M059J (cell line): Measurements from ENCODE around the gene USE1. TPM values are rescaled to one million over a fixed set of nuclear protein-coding genes. Genes with fewer than 3 reads are reported as not detected.
A peak's percentile ranks its signal among the peaks of the same experiment; 100 is the strongest.
"Not testable (repeated sequence)": the region's sequence is repeated elsewhere in the genome, so short reads cannot be mapped to it uniquely, and the experiment has no call there.

Experiments
- DNase-seq: peaks from one replicate; pipeline ENCODE4 v3.0.0-alpha.2; 2012; ENCODE audit warnings: low read depth
- total RNA-seq: library from RNA; depleted of rRNA; stranded (reverse); fragments of >200 nt; shearing (Covaris generic); gene quantifications from 2 replicates; pipeline ENCODE4 v1.2.3, GENCODE V29; 2014; rRNA removed

The USE1 gene
- 17.9 and 18.1 TPM in 2 replicates for total RNA-seq

DNA sequence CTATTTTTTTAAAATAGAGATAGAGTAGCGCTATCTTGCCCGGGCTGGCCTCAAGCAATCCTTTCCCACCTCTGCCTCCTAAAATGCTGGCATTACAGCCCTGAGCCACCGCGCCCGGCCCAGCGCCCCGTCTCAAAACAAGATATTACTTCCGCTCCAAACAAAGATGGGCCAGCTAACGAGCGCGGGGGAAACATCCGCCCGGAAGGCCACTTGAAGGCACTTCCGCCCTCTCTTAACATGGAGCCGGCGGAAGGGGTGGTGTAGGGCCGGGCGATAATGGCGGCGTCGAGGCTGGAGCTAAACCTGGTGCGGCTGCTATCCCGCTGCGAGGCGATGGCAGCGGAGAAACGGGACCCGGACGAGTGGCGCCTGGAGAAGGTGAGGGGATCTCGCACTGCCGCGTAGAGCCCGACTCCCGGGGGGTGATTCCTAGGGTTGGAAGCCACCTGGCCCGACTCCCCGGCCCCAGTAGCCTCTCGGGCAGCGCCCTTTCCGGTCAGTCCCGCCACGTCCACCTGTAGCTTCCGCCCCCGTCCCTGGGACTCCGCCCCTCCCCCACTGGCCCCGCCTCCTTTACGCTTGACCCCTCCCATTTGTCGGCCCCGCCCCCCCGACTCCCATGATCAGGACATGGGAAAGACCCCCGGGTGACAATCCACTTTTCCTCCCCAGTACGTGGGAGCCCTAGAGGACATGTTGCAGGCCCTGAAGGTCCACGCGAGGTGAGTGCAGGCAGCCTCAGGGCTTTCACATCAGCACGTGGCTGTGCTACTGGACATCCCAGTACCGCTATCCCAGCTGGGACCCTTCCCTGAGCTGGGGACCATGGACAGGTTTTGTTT, at the start of gene USE1:
TSS of gene USE1 (plus strand) at position 231 of the 845 bp plus-strand sequence. CDS start at position 280, 49 bp downstream.
- DNase-seq, result peak; percentile 88

GRCh38 chr19:17165715-17166114, 49.4 kb upstream of the USE1 start:
- DNase-seq, result no peak

- DNase-seq, result no peak
Measured at GRCh38 chr19:17170538-17171297, 44.4 kb upstream of the USE1 start.

DNA sequence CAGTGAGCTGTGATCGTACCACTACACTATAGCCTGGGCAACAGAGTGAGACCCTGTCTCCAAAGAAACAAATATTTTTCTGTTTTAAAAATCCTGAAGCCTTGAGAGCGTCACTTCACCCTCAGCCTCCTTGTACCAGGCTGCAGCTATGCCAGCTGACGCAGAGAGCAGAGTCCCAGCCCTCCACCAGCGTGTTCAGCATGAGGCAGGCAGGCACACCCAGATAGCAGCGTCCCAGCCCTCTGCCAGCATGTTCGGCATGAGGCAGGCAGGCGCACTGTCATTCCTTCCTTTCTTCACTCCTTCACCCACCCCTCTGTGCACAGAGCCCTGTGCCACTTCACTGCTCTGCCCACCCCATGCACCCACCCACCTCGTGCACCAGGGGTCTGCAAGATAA, 43.3 kb upstream of the USE1 start:
- DNase-seq, result no peak

DNA sequence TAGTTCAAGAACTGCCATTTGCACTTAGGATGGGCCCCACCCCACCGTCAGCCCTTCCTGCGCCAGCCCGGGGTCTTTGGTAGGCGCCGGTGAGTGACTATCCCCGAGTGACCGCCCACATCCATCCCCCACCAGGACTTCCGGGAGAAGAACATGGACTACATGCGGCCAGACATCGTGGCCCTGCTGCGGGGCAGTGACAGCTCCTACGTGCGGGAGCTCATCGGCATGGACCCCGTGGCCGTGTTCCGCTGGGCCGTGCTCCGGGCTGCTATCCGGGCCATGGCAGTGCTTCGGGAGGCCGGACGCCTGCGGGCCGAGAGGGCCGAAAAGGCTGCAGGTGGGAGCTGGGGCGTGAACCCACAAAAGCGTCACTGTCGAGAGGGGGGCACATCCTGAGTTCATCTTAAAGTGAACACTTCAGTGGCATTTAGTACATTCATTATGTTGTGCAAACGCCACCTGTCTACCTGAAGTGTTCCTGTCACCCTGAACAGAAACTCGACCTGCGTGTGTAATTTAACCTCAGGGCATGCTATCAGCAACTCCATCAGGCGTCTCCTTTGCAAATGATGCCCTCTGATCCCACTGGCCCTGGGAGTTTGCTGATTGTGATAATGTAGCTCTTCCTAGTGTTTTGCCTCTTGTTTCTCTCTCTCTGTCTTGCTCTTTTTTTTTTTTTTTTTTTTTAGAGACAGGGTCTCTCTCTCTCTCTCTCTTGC, 42.4 kb upstream of the USE1 start:
- DNase-seq, result no peak

- DNase-seq, result no peak
Measured at GRCh38 chr19:17178291-17178690, 36.9 kb upstream of the USE1 start.

DNA sequence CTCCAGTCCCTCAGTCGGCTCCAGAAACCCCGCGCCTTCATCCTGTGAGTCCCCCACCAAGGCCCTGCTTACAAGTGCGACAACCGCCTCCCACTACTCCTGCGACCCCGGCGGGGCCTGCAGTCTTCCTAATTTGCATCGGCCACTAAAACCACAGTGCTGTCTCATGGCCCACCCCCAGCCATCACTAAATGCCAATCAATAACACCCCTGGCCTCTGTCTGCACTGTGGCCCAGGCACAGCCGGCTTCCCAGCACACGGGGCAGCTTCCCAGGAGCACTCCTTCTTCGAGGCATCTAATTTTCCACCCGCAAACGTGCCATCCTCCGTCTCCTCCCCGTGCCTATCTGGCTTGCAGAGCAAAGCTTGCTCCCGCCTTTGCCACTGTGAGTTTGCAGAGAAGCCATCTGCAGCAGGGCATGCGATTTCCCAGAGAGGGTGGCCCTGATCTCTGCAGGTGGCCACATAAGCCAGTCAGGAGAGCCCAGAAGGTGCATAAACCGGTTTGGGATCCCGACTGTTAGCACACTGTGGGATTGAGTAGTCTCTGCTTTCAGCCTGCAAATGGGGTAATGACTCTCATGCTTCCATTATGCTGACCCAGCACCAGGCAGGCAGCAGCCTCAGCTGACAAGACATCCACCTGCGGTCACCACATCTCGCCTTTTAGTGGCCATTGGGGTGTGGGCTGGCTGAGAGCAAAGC, 34.0 kb upstream of the USE1 start:
- no peak for DNase-seq

DNA sequence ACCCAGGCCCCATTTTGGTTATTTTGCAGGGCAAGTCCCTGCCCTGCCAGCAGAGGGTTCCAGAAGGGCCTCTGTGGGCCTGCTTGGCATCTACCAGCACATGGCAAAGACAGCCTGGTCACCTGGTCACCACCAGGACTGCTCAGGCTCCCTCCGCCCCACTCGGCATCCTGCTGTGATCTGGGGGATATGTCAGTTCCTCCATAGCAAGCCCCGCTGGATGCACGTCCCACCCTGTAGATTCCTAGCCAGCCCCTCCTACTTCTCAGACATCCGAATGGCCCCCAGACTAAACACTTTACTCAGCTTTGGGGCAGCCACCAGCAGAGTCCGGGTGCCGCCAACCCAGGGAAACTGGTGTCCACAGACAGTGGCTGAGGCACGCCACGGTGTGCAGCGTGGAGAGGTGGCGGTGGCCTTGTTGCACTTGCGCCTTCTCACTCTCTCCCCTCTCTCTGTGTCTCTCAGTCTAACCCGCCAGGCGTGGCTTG, 31.8 kb upstream of the USE1 start:
- DNase-seq, result no peak

- no peak for DNase-seq
Measured at GRCh38 chr19:17183858-17184321, 31.3 kb upstream of the USE1 start.

DNA sequence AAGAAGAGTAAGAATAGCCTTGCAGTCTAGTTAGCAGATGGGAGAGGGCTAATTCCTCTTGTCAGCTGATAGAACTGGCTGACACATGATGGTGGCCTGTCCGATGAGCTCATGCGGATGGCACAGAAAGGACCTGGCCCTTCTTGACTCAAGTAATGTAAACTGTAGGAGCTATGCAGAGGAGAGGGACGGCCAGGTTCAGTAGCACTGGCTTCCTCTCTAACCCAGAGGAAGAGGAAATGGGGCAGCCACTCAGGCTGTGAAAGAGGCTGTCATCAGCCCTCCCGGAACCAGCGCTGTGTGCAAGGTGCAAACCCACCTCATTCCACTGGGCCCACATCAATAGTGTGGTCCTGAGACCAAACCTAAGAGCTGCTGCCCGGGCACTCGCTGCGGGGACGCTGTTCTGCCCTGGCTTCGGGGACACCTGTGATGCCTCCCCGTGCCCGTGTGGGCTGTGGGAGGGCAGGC, 30.8 kb upstream of the USE1 start:
- DNase-seq, result no peak

DNA sequence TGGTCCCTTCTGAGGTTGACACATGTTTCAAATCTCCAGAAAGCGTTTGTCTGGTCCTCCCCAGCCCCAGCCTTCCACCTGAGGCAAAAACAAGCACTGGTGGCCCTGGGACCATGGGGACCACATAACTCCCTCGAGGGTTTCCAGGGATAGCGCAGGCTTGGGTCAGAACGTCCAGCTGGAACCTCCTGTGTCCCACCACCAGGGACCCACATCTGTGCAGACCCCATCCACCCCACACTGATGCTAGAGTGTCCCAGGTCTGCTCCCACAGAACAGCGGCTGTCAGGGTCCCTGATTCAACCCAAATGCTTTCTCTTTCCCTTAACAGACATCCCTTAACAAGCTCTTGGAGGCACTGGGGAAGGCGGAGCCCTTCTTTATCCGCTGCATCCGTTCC, 29.6 kb upstream of the USE1 start:
- DNase-seq, result no peak

GRCh38 chr19:17191736-17192135, 23.4 kb upstream of the USE1 start:
- not testable (repeated sequence) for DNase-seq

DNA sequence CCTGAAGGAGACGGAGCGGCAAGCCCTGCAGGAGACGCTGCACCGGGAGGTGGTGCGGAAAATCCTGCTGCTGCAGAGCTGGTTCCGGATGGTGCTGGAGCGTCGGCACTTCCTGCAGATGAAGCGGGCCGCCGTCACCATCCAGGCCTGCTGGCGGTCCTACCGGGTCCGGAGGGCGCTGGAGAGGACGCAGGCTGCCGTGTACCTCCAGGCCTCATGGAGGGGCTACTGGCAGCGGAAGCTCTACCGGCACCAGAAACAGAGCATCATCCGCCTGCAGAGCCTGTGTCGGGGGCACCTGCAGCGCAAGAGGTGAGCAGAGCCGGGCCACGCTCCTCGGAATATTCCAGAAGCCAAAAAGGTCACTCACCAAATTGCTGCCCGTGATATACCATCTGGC, 22.4 kb upstream of the USE1 start:
- no peak for DNase-seq

- DNase-seq, result no peak
Measured at GRCh38 chr19:17194608-17195007, 20.5 kb upstream of the USE1 start.

DNA sequence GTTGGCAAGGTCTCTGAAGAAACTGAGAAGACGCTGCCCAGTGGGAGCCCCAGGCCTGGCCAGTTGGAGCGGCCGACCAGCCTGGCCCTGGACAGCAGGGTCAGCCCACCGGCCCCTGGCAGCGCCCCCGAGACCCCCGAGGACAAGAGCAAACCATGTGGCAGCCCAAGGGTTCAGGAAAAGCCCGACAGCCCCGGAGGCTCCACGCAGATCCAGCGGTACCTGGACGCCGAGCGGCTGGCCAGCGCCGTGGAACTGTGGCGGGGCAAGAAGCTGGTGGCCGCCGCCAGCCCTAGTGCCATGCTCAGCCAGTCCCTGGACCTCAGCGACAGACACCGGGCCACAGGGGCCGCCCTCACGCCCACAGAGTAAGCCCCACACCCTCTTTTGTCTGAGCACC, 20.1 kb upstream of the USE1 start:
- no peak for DNase-seq

GRCh38 chr19:17196610-17197009, 18.5 kb upstream of the USE1 start:
- DNase-seq, result no peak

DNA sequence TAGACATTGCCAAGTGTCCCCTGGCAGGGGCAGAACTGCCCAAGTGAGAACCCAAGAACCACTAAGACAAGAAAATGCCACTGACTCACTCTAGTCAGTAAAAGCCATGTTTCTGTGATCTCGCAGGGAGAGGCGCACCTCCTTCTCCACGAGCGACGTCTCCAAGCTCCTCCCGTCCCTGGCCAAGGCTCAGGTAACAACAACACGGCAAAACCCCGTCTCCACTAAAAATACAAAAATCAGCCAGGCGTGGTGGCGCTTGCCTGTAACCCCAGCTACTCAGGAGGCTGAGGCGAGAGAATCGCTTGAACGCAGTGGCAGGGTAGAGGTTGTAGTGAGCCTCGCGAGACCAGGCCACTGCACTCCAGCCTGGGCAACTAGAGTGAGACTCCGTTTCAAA, 17.5 kb upstream of the USE1 start:
- DNase-seq, result no peak

- no peak for DNase-seq
Measured at GRCh38 chr19:17200408-17201079, 14.6 kb upstream of the USE1 start.

- DNase-seq, result peak; percentile 25
Measured at GRCh38 chr19:17202249-17202648, 12.9 kb upstream of the USE1 start.

DNA sequence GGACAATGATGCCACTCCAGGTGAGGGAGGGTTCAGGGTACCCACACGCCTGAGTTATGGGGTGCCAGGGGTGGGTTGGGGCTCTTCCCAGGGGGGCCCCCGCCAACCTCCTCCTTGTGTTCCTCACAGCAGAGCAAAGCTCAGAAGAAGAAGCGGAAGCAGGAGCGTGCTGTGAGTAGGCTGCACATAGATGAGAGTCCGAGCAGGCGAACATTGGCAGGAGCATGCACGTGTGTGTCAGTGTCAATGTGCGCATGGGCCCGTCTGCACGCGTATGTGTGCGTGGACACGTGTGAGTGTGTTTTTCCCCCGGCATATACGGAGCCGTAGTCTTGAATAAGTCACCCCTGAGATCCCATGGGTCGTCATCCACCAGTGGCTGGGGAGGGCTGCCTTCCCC, 12.4 kb upstream of the USE1 start:
- DNase-seq, result no peak
